NCI-H2227 treated with DMSO at 0.1 percent for 48 hours (cell line): ENCODE data around the gene ZNF511.
"Not testable (repeated sequence)": the region's sequence is repeated elsewhere in the genome, so short reads cannot be mapped to it uniquely, and the experiment has no call there.

Source experiments
- DNase-seq: peaks from one replicate; lab custom pipeline; 2025; lab: John Stamatoyannopoulos, UW

The ZNF511 gene

GRCh38 chr10:133314911-133315310, 6.2 kb downstream of the ZNF511 start:
- no peak for DNase-seq

GRCh38 chr10:133315847-133316246, 7.1 kb downstream of the ZNF511 start:
- DNase-seq: no peak

- DNase-seq: no peak
Observed at GRCh38 chr10:133316266-133316665, 7.6 kb downstream of the ZNF511 start.

GRCh38 chr10:133316732-133317131, 8.0 kb downstream of the ZNF511 start:
- no peak for DNase-seq

GRCh38 chr10:133318494-133319127, 9.9 kb downstream of the ZNF511 start:
- DNase-seq: peak; percentile 37

- not testable (repeated sequence) for DNase-seq
Observed at GRCh38 chr10:133320852-133321422, 12.2 kb downstream of the ZNF511 start.

- not testable (repeated sequence) for DNase-seq
Observed at GRCh38 chr10:133322064-133322709, 13.5 kb downstream of the ZNF511 start.

- peak; percentile 69 for DNase-seq
Observed at GRCh38 chr10:133324198-133324792, 15.6 kb downstream of the ZNF511 start.

- no peak for DNase-seq
Observed at GRCh38 chr10:133324857-133325260, 16.1 kb downstream of the ZNF511 start.

- DNase-seq: no peak
Observed at GRCh38 chr10:133325440-133326222, 16.9 kb downstream of the ZNF511 start.

GRCh38 chr10:133326223-133326551, 17.5 kb downstream of the ZNF511 start:
- DNase-seq: peak; percentile 4

GRCh38 chr10:133326745-133327650, 18.3 kb downstream of the ZNF511 start:
- DNase-seq: no peak

- no peak for DNase-seq
Observed at GRCh38 chr10:133327651-133328357, 19.1 kb downstream of the ZNF511 start.

- DNase-seq: no peak
Observed at GRCh38 chr10:133328358-133329343, 19.9 kb downstream of the ZNF511 start.

GRCh38 chr10:133329491-133330202, 20.9 kb downstream of the ZNF511 start:
- peak; percentile 69 for DNase-seq

- DNase-seq: no peak
Observed at GRCh38 chr10:133332936-133333699, 24.4 kb downstream of the ZNF511 start.

- DNase-seq: no peak
Observed at GRCh38 chr10:133334503-133335245, 26.0 kb downstream of the ZNF511 start.
